ENCODE measurements around the gene SMG6. TPM values are rescaled to one million over a fixed set of nuclear protein-coding genes. Genes with fewer than 3 reads are reported as not detected.

The SMG6 gene
- total and polyA plus RNA-seq, 7 donors: 11.1 to 38.8 (median 22.9) TPM

DNA sequence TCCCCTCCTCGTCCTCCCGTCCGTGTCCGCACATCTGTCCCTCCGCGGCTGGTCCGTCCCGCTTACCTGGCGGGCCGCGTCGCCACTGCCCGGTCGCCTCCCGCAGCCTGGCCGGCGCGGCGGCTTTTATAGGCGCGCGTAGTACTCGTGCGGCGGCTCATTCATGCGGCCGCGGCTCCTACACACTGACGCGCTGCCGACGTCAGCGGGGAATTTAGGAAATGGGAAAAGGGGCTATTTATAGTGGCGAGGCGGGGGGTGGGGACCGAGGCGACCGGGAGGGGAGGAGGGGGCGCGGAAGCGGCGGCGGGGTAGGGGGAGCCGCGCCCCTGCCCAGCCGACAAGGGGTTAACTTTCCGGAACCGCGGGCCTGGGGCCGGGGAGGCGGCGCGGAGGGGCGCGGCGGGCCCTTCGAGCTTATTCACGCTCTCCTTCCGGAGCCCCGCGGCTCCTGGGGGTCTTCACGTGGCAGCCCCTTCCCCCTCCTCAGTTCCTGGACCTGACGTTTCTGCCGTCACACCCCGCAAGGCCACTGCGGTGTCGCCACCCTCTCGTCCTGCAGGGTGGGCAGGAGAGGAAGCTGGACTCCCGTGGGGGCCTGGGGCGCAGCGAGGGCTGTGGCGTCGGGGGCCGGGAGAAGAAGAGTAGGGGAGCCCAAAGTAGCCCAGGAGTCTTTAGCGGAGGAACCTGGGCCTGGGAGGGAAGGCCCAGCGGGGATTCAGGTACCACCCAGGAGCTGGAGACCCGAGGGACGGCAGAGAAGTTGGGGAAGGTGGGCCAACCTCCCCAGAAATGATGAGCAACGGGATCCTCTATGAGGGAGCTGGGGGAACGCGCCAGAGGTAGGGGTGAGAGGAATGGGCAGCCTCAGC, 252.3 kb downstream of the SMG6 start:
- H3K9me3 ChIP-seq: no peaks in the 10 kb centered on the region
- TF ChIP-seq, protein P1, sequence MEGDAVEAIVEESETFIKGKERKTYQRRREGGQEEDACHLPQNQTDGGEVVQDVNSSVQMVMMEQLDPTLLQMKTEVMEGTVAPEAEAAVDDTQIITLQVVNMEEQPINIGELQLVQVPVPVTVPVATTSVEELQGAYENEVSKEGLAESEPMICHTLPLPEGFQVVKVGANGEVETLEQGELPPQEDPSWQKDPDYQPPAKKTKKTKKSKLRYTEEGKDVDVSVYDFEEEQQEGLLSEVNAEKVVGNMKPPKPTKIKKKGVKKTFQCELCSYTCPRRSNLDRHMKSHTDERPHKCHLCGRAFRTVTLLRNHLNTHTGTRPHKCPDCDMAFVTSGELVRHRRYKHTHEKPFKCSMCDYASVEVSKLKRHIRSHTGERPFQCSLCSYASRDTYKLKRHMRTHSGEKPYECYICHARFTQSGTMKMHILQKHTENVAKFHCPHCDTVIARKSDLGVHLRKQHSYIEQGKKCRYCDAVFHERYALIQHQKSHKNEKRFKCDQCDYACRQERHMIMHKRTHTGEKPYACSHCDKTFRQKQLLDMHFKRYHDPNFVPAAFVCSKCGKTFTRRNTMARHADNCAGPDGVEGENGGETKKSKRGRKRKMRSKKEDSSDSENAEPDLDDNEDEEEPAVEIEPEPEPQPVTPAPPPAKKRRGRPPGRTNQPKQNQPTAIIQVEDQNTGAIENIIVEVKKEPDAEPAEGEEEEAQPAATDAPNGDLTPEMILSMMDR (IDR thresholded peaks at IDR 0.05): no peak
- TF ChIP-seq EP300 (IDR thresholded peaks at IDR 0.05) (no peak), POLR2AphosphoS5 (IDR thresholded peaks at IDR 0.05) (peak in 1 of 4 donors; percentile 53), POLR2A (IDR thresholded peaks at IDR 0.05) (no peak)
- peak overlapping the region; percentile 17 to 68 (median 42) for H3K27ac ChIP-seq
- intact Hi-C loops (cut with DNase I): loop anchor here (5.0 kb wide), 1 partner anchor 301 kb away; no protein-coding TSS in a partner anchor
- peak; percentile 71 for DNase-seq
- H3K27me3 ChIP-seq: peaks cover 5 to 49% (median 10%) of the 10 kb centered on the region in 3 donors
- peaks cover 0 to 59% (median 53%) of the 10 kb centered on the region in 4 donors for H3K4me1 ChIP-seq
- peak overlapping the region in 3 of 4 donors; percentile 64 to 91 (median 81) for H3K4me3 ChIP-seq
- no peaks in the 10 kb centered on the region for H3K36me3 ChIP-seq
- 6 to 8% methylated on average over 81 of the region's 81 CpGs for WGBS, 2 donors

DNA sequence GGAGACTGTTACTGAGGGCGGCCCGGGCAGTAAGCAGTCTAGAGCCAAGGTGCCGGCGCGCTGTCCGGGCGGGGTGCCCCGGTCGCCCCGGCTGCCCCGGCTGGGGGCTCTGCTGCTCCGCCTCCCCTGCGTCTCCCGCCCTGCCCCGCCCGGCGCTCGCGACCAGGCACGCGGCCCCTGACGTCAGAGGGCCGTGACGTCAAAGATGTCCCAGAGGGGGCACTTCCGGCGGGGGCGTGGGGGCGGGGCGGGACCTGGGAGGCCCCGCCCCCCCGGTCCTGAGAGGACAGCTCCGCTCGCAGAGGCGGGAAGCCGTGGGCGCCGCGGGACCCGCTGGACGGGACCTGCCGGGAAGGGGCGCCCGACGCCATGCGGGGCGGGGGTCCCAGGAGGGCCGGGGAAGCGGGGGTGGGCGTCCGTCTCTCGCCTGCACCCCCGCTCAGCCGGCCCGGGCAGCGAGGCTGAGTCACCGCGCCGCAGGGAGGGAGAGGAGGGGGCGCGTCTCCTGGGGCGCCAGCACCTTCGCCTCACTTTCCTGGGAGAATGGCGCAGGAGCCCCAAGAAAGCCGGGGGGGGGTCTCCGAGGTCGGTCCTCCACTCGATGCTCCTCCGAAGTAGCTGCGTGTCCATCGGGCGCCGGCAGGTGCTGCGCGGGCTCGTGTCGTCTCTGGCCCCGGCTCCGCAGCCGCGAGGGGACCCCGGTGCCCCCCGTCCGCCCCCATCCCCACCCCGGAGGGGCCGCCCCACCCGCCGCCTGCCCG, 253.1 kb downstream of the SMG6 start:
- H3K36me3 ChIP-seq: no peaks in the 10 kb centered on the region
- H3K4me3 ChIP-seq: peak overlapping the region in 3 of 4 donors; percentile 64 to 91 (median 81)
- peaks cover 5 to 47% (median 10%) of the 10 kb centered on the region in 3 donors for H3K27me3 ChIP-seq
- H3K4me1 ChIP-seq: peaks cover 0 to 51% (median 49%) of the 10 kb centered on the region in 4 donors
- peak overlapping the region; percentile 49 to 68 (median 52) for H3K27ac ChIP-seq
- no peaks in the 10 kb centered on the region for H3K9me3 ChIP-seq
- DNase-seq: peak; percentile 86
- WGBS, 2 donors: 1% methylated on average over 88 of the region's 88 CpGs
- intact Hi-C loops (cut with DNase I): loop anchor here (5.0 kb wide), 1 partner anchor 302 kb away; no protein-coding TSS in a partner anchor
- TF ChIP-seq EP300 (IDR thresholded peaks at IDR 0.05): peak in 2 of 4 donors; percentile 13 to 48
- TF ChIP-seq POLR2AphosphoS5 (IDR thresholded peaks at IDR 0.05): peak in 1 of 4 donors; percentile 4
- no peak for TF ChIP-seq POLR2A (IDR thresholded peaks at IDR 0.05)

DNA sequence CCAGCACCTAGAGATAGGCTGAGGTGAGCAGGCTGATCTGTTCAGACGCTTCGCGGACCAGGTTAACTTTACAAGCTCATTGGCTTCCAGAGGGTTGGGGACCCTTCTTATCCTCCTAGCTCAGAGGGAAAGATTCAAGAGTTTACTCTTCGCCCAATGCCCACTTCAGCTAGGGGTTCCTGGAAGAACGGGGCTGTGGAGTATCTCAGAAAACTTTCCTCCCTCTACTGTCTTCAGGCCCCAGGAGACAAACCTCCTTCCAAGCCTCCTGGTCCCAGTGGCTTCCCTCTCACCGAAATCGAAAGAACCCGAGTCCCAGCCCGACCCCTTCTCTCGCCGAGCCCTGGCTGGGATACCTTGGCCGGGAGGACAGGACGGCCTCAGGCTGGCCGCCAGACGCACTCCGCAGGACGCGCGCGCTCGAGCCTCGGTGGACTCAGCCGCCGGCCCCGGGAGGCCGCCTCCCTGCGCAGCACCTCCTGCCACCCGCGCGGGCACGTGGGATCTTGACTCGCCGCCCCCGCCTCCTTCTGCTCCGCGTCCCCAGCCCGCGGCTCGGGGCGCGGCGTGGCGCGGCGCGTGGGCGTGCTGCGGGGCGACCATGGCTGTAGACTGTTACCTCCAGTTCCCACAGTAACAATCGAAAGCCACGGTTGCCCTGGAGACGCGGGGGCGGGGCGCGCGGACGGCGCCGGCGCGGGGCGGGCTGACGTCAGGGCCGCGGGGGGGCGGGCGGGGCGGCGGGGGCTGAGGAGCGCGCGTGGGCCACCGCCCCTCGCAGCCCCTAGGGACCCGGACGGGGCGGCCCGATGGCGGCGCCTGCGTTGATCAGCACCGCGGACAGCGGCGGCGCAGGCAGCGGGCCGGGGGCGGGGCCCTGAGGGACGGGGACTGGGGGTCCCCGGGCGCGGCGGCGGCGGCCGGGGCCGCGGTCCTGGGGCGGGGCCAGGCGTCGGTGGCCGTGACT, 254.0 kb downstream of the SMG6 start:
- Histone ChIP-seq H3K27me3 (peaks cover 0 to 40% (median 6%) of the 10 kb centered on the region in 3 donors), H3K36me3 (peaks cover 0 to under 1% (median 0%) of the 10 kb centered on the region in 4 donors), H3K9me3 (no peaks in the 10 kb centered on the region), H3K27ac (peak overlapping the region; percentile 49 to 68 (median 60)), H3K4me3 (peak overlapping the region; percentile 39 to 91 (median 72)), H3K4me1 (peaks cover 0 to 45% (median 42%) of the 10 kb centered on the region in 4 donors)
- WGBS, 2 donors: 1 to 3% methylated on average over 104 of the region's 104 CpGs
- DNase-seq: peak; percentile 92
- TF ChIP-seq, protein P1 (IDR thresholded peaks at IDR 0.05): no peak
- no peak for TF ChIP-seq EP300 (IDR thresholded peaks at IDR 0.05)
- peak in 1 of 4 donors; percentile 23 for TF ChIP-seq POLR2AphosphoS5 (IDR thresholded peaks at IDR 0.05)
- no peak for TF ChIP-seq POLR2A (IDR thresholded peaks at IDR 0.05)
- intact Hi-C loops (cut with DNase I): loop anchor here (5.0 kb wide), 1 partner anchor 303 kb away; no protein-coding TSS in a partner anchor

DNA sequence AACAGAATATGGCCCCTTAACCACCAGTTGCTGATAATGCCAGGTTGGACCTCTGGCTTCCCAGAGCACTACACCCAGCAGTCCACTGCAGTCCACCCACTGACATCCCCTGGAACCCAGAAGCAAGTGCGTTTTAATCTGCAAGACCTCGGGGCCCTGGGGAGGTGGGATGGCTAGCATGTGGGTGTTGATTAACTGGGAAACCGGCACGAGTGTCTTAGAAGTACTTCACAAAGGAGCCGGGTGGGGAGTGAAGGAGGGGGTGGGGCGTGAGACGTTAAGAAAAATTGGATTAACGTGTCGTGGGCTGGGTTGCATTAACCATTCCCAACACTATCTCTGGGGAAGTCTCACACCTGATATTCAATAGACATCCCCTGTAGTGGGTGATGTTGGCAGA, 254.8 kb downstream of the SMG6 start:
- DNase-seq: no peak
- peaks cover 0 to 45% (median 41%) of the 10 kb centered on the region in 4 donors for H3K4me1 ChIP-seq

More for the DNA sequence above, 254.8 kb downstream of the SMG6 start:
- peak overlapping the region in 3 of 4 donors; percentile 64 to 91 (median 81) for H3K4me3 ChIP-seq
- H3K27ac ChIP-seq: peak overlapping the region in 1 of 4 donors; percentile 66
- no peak for TF ChIP-seq POLR2AphosphoS5 (IDR thresholded peaks at IDR 0.05)
- TF ChIP-seq, protein P1 (IDR thresholded peaks at IDR 0.05): no peak
- no peak for TF ChIP-seq POLR2A (IDR thresholded peaks at IDR 0.05)
- no peak for TF ChIP-seq EP300 (IDR thresholded peaks at IDR 0.05)
- peaks cover 0 to 32% (median 6%) of the 10 kb centered on the region in 3 donors for H3K27me3 ChIP-seq
- intact Hi-C loops (cut with DNase I): no loop called here
- 5 to 21% methylated on average over 9 of the region's 9 CpGs for WGBS, 2 donors
- H3K9me3 ChIP-seq: no peaks in the 10 kb centered on the region
- H3K36me3 ChIP-seq: peaks cover 0 to 8% (median 3%) of the 10 kb centered on the region in 4 donors

Measured in sigmoid colon (tissue), 7 donors.